COLO829 (cell line): ENCODE data around the gene ZFYVE28.
A peak's percentile ranks its signal among the peaks of the same experiment; 100 is the strongest.

Source experiments
- DNase-seq: peaks from one replicate; pipeline ENCODE4 v3.0.0; 2012; ENCODE audit warnings: low spot score

The ZFYVE28 gene

GRCh38 chr4:2304321-2304876, 114.0 kb downstream of the ZFYVE28 start:
- no peak for DNase-seq

GRCh38 chr4:2303686-2304320, 114.6 kb downstream of the ZFYVE28 start:
- DNase-seq = no peak

GRCh38 chr4:2303121-2303685, 115.2 kb downstream of the ZFYVE28 start:
- no peak for DNase-seq

GRCh38 chr4:2302387-2303119, 115.9 kb downstream of the ZFYVE28 start:
- no peak for DNase-seq

GRCh38 chr4:2301806-2302205, 116.6 kb downstream of the ZFYVE28 start:
- no peak for DNase-seq

GRCh38 chr4:2301225-2301642, 117.2 kb downstream of the ZFYVE28 start:
- no peak for DNase-seq

- DNase-seq = no peak
Measured at GRCh38 chr4:2300431-2301224, 117.8 kb downstream of the ZFYVE28 start.

- DNase-seq = no peak
Measured at GRCh38 chr4:2299794-2300193, 118.7 kb downstream of the ZFYVE28 start.

- DNase-seq = no peak
Measured at GRCh38 chr4:2298532-2298991, 119.9 kb downstream of the ZFYVE28 start.

- DNase-seq = no peak
Measured at GRCh38 chr4:2297606-2298531, 120.6 kb downstream of the ZFYVE28 start.

GRCh38 chr4:2296631-2297601, 121.5 kb downstream of the ZFYVE28 start:
- no peak for DNase-seq

GRCh38 chr4:2295900-2296442, 122.5 kb downstream of the ZFYVE28 start:
- no peak for DNase-seq

- no peak for DNase-seq
Measured at GRCh38 chr4:2295500-2295899, 122.9 kb downstream of the ZFYVE28 start.

- peak; percentile 12 for DNase-seq
Measured at GRCh38 chr4:2292646-2293108, 125.8 kb downstream of the ZFYVE28 start.

- DNase-seq = no peak
Measured at GRCh38 chr4:2291705-2292645, 126.5 kb downstream of the ZFYVE28 start.

GRCh38 chr4:2290974-2291704, 127.3 kb downstream of the ZFYVE28 start:
- no peak for DNase-seq

- DNase-seq = no peak
Measured at GRCh38 chr4:2290488-2290887, 128.0 kb downstream of the ZFYVE28 start.

- DNase-seq = no peak
Measured at GRCh38 chr4:2289955-2290333, 128.5 kb downstream of the ZFYVE28 start.
